SK-N-DZ (cell line): ENCODE results near the gene ABCA13.

Experiments
- DNase-seq: peaks from one replicate; pipeline ENCODE4 v3.0.0-alpha.2; 2015; ENCODE audit warnings: low spot score

ABCA13 gene

GRCh38 chr7:48300301-48300700 is 129.0 kb downstream of the ABCA13 start:
- DNase-seq: no peak

GRCh38 chr7:48301201-48301600 is 129.9 kb downstream of the ABCA13 start:
- DNase-seq: no peak

GRCh38 chr7:48304641-48305040 is 133.4 kb downstream of the ABCA13 start:
- DNase-seq: no peak

- DNase-seq: no peak
Observed at GRCh38 chr7:48305661-48306060, 134.4 kb downstream of the ABCA13 start.

GRCh38 chr7:48307041-48307714 is 135.9 kb downstream of the ABCA13 start:
- DNase-seq: no peak

- DNase-seq: no peak
Observed at GRCh38 chr7:48309720-48310119, 138.5 kb downstream of the ABCA13 start.

- DNase-seq: no peak
Observed at GRCh38 chr7:48311464-48312100, 140.3 kb downstream of the ABCA13 start.

- no peak for DNase-seq
Observed at GRCh38 chr7:48312151-48312550, 140.9 kb downstream of the ABCA13 start.

- no peak for DNase-seq
Observed at GRCh38 chr7:48316768-48317167, 145.5 kb downstream of the ABCA13 start.

GRCh38 chr7:48317360-48317759 is 146.1 kb downstream of the ABCA13 start:
- DNase-seq: no peak

- DNase-seq: no peak
Observed at GRCh38 chr7:48321319-48322010, 150.2 kb downstream of the ABCA13 start.

GRCh38 chr7:48337012-48337621 is 165.9 kb downstream of the ABCA13 start:
- DNase-seq: no peak

- no peak for DNase-seq
Observed at GRCh38 chr7:48337781-48338180, 166.5 kb downstream of the ABCA13 start.

GRCh38 chr7:48347230-48347825 is 176.1 kb downstream of the ABCA13 start:
- DNase-seq: no peak

- DNase-seq: no peak
Observed at GRCh38 chr7:48350515-48350914, 179.3 kb downstream of the ABCA13 start.

GRCh38 chr7:48351900-48352299 is 180.6 kb downstream of the ABCA13 start:
- DNase-seq: no peak

GRCh38 chr7:48355346-48355745 is 184.1 kb downstream of the ABCA13 start:
- no peak for DNase-seq

GRCh38 chr7:48360574-48360973 is 189.3 kb downstream of the ABCA13 start:
- DNase-seq: no peak

GRCh38 chr7:48363174-48363573 is 191.9 kb downstream of the ABCA13 start:
- no peak for DNase-seq

- no peak for DNase-seq
Observed at GRCh38 chr7:48365010-48365409, 193.8 kb downstream of the ABCA13 start.

GRCh38 chr7:48366096-48366495 is 194.8 kb downstream of the ABCA13 start:
- DNase-seq: no peak

- no peak for DNase-seq
Observed at GRCh38 chr7:48376263-48376662, 205.0 kb downstream of the ABCA13 start.
